ENCODE measurements around the gene MRPS2.
"Not testable (repeated sequence)": the region's sequence is repeated elsewhere in the genome, so short reads cannot be mapped to it uniquely, and the experiment has no call there.

The MRPS2 gene

DNA sequence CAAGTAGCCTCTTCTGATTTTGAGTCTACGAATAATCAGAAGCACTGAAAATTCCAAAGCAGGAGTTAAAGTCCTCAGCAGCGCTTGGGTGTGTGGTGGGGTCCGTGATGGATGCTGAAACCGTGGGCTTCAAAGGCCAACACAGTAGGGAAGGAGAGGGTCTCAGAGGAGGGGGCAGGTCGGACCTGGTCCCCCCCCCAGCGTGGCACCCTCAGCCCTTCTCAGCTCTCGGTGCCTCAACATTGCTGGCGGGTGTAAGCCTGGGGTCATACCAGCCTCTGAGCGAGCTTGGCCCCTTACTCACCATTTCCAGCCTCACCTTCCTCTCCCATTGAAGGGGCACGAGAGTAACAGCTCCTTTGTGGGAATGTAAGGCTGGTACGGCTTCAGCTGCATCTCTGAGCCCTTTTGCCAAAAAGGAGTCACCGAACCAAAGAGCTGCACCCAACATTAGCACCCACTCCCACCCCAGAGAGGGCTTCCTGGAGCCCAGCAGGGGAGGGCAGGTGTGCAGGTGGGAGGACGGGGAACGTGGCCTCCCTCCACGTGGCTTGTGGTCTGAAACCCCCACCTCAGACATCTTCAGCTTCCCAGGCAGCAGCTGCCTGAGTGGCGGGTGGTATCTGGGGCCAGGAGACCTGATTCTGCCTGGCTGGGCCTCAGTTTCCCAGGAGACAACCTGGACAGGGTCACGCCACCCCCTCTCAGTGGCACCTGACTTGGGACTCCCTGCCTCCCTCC is 14.0 kb downstream of the MRPS2 start:
- no peak for DNase-seq (ENCODE audit: low read depth in 1 of 2, low spot score in 1 of 2)

DNA sequence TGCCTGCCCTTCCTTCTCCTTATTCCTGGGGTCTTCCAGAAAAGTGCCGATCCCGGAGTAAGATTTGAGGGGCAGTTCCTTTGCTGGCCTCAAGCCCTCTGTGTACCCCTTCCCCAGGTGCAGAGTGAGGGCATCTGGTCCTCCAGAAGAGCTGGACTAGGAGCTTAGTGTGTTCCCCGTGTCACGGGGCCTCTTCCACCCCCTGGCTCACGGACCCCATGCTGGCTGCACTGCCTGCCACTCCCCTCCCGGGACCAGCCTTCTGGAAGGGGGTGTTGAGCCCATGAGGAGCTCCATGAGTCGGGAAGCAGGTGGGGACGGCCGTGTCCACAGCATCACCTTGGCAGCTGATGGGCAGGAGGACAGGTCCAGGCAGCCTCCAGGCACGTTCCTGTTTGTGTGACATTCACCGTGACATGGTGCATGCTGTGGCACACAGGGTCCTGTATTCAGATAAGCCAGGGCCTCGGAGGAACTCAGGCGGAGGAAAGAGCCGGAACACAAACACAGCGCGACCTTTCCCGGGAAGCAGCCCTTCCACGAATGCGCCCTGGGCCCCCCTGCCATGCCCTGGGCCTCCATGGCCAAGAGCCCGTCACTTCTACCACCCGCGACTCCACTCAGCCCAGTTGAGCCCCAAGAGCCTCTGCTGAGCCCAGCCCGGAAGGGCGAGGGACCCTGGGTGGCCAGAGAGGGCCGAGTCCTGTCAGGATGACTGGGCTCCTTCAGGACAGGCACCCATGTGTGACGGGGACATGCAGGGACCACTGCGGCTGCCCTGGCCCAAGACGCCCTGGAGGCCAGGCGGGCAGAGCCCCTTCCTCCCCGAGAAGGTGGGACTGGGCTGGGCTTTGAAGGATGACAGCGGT is 14.8 kb downstream of the MRPS2 start:
- no peak for DNase-seq (ENCODE audit: low read depth in 1 of 2, low spot score in 1 of 2)

GRCh38 chr9:135516132-135516860 is 15.8 kb downstream of the MRPS2 start:
- no peak for DNase-seq (ENCODE audit: low read depth in 1 of 2, low spot score in 1 of 2)

GRCh38 chr9:135517407-135517822 is 16.9 kb downstream of the MRPS2 start:
- no peak for DNase-seq (ENCODE audit: low read depth in 1 of 2, low spot score in 1 of 2)

DNA sequence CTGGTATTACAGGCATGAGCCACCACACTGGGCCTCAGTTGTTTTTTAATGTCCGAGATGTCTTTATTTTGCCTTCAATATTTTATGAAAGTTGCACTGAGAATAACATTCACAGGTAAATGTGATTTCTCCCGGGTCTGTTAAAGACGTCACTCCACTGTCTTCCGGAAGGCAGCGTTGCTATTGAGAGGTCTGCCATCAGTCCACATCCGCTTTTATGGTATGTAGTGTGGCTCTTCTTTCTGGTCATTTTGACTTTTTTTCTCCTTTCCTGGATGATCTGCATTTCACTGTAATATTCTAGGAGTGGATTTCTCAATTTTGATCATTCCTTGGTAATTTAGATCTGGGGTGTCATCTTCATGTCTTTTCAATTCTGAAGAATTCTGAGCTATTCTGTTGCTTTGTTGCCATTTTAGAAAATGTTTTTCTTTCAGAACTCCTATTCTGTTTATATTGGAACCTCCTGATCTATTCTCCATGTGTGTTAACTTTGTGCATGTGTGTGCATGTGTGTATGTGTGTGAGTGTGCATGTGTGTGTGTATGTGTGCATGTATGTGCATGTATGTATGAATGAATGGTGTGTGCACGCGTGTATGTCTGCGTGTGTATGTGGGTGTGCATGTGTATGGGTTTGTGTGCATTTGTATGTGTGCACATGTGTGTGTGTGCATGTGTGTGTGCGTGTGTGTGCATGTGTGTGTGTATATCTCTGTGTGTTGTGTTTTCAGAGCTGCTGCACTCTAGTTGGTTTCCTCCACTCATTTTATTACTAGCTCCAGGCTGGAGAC is 18.9 kb downstream of the MRPS2 start:
- no peak for DNase-seq (ENCODE audit: low read depth in 1 of 2, low spot score in 1 of 2)

DNA sequence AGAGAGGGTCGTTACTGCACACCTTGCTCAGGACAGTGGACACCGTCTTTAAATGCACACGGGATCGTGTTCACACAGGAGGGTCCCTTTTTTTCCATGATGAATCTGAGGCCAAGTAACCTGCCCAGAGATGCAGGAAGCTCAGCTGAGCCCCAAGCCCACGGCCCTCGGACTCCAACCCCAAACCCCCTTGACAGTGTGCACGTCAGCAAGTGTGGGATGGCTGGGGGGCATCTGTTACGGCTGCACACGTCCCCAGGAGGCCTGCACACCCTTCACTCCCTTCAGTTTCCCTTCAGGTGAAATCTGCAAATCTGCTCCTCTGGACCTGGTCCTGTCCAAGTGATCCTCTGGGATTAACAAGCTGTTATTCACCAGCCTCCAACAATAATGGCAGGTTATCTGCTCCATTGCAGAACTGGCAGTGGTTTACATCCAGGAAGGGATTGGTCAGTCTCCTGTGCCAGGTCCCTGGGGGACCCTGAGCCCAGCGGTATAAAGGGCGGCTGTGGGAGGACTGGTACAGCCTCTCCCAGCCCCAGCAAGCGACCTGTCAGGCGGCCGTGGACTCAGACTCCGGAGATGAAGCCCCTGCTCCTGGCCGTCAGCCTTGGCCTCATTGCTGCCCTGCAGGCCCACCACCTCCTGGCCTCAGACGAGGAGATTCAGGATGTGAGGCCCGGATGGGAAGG is 20.6 kb downstream of the MRPS2 start, which contains the start of gene LCN1:
Gene LCN1, plus strand, starts transcription at position 525 of the 692 bp plus-strand sequence. Its CDS starts 58 bp downstream, at position 583.
- DNase-seq (ENCODE audit: low read depth in 1 of 2, low spot score in 1 of 2): no peak

GRCh38 chr9:135521608-135522095 is 21.2 kb downstream of the MRPS2 start:
- no peak for DNase-seq (ENCODE audit: low read depth in 1 of 2, low spot score in 1 of 2)

- no peak for DNase-seq (ENCODE audit: low read depth in 1 of 2, low spot score in 1 of 2)
These were observed 21.8 kb downstream of the MRPS2 start for GRCh38 chr9:135522137-135522877.

GRCh38 chr9:135522931-135523330 is 22.4 kb downstream of the MRPS2 start:
- DNase-seq (ENCODE audit: low read depth in 1 of 2, low spot score in 1 of 2): no peak

- DNase-seq (ENCODE audit: low read depth in 1 of 2, low spot score in 1 of 2): no peak
These were observed 23.1 kb downstream of the MRPS2 start for GRCh38 chr9:135523521-135524129.

DNA sequence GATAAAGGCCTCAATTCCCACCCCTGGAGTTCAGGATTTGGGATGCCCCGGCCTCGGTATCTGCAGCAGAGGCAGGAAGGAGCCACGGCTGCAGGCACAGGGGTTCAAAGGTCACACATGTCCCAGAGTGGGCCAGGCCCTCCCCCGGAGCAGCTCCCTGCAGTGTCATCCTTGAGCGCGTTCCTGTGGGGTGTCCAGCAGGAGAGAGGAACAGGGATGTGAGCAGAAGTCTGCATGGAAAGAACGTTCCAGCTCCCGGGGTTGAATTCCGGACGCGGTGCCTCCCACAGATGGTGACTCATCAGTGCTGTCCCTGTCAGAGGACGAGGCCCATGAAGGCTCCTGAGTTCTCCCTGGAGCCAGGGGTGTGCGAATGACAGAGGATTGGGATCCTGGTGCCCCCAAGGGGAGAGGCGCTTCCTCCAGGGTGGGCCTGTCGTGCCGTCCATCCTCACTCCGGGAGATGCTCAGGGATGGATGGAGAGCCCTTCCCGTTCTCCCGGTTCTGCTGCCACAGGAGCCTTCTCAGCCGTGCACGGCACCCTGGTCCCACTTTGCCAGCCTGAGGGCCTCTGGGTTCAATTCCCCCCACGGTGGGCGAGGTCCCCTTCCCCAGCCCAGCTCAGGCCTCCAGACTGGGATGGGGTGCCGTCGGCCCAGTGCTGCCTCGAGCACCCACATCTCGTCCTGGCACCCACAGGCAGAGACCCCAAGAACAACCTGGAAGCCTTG is 23.8 kb downstream of the MRPS2 start:
- no peak for DNase-seq (ENCODE audit: low read depth in 1 of 2, low spot score in 1 of 2)

DNA sequence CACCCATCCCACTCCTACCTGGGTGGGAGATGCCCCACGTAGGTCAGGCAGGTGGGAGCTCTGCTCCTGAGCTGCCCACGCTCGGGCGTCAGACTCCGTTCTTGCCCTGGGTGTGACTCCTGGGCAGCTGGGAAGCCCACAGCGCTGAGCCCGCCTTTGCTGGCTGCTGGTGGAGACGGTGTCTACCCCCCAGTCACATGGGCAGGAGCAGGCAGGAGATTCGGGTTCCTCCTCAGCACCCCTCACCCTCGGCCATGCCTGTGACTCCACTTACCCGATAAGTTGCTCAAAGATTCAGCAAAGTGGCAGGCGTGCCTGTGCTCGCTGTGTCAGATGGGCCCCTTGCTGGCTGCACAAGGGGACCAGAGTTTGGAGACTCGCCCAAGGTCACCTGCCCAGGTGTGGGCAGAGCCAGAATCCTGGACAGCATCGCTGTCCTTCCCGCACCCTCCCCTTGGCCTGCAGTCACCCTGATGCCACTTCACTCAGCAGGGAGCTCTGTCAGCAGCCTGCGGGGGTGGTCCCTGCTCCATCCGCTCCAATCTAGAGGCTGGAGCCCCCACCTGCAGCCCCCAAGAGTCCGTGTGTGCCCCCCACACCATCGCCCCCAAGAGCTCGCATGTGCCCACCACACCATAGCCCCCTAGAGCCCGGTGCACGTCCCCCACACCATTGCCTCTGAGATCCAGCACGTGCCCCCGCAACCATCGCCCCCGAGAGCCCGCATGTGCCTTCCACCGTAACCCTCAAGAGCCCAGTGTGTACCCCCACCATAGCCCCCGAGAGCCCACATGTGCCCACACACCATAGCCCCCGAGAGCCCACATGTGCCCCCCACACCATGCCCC is 25.0 kb downstream of the MRPS2 start:
- DNase-seq (ENCODE audit: low read depth in 1 of 2, low spot score in 1 of 2): no peak

- no peak for DNase-seq (ENCODE audit: low read depth in 1 of 2, low spot score in 1 of 2)
These were observed 25.7 kb downstream of the MRPS2 start for GRCh38 chr9:135526089-135526729.

DNA sequence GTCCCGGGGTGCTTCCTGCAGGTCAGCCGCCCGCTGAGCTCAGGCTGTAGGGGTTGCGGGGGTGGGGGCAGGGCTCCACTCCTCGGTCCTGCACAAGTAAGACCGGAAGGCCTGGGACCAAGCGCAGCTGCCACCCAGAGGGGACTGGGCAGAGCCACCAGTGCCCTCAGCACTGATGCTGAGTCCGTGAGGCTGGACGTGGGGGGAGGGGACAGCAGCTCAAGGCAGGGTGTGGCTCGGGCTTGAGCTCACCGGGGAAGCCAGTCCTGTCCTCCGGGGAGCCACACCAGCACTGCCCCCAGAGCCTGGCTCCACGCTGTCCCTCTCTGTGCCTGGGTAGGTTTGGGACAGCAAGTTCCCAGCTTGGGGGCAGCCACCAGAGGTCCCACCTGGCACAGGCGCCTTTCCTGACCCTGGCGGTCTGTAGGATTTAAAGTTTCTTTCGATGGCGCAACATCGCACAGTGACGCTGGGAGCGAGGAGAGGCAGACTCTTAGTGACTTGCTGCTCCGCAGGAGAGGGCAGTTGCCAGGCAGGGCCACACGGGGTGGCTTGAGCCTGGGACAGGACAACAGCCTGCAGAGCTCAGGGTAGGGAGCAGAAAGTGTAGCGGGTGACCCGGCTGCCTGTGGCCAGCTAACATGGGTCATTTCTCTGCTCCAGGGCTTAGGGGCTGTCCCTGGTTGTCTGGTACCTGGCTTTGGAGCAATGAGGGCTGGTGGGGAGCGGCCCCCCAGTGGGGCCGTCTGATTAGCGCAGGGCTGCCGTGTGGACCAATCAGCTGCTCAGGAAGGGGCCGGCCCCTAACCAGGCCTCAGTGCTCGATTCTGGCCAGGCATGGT is 26.5 kb downstream of the MRPS2 start:
- DNase-seq (ENCODE audit: low read depth in 1 of 2, low spot score in 1 of 2): no peak

DNA sequence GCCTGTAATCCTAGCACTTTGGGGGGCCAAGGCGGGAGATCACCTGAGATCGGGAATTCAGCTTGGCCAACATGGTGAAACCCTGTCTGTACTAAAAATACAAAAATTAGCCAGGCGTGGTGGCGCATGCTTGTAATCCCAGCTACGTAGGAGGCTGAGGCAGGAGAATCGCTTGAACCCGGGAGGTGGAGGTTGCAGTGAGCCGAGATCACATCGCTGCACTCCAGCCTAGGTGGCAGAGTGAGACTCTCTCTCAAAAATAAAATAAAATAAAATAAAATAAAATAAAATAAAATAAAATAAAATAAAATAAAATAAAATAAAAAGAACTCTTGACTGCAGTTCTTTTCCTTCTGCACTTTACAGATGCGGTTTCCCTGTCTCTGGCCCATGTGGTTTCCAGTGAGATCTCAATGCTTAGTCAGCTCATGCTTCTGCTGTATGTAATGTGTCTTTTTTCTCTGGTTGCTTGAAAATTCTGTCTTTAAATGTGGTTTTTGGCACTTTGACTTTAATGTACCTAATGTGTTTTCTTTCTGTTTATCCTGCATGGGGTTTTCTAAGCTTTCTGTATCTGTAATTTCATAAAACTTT is 28.5 kb downstream of the MRPS2 start:
- not testable (repeated sequence) for DNase-seq (ENCODE audit: low read depth in 1 of 2, low spot score in 1 of 2)
